Mammary epithelial cell (primary cell): ENCODE data around the gene CABP1.

Experiments used
- CTCF ChIP-seq, 2 donors: IDR thresholded peaks in 1 of 2; conservative IDR thresholded peaks in 1 of 2; 2 replicates each; pipeline ENCODE4 v1.5.1; 2011 to 2012; ENCODE audit warnings: inconsistent platforms in 2 of 2, low read length in 2 of 2, mild to moderate bottlenecking in 2 of 2, control low read depth in 1 of 2, low read depth in 1 of 2; ENCODE audit not compliant: insufficient read depth in 1 of 2; ENCODE audit errors: extremely low read depth in 1 of 2
- EZH2 ChIP-seq: IDR thresholded peaks from 2 replicates; pipeline ENCODE4 v1.6.1; 2012; ENCODE audit warnings: low read length, inconsistent platforms, borderline replicate concordance

GRCh38 chr12:120710805-120711296 lies 70.4 kb downstream of the CABP1 start:
- TF ChIP-seq CTCF (conservative IDR thresholded peaks at IDR 0.05 in 1 of 2, IDR thresholded peaks at IDR 0.05 in 1 of 2; ENCODE audit: extremely low read depth in 1 of 2, insufficient read depth in 1 of 2, low read depth in 1 of 2, low read length in 2 of 2) (no peak), EZH2 (no peak)
